Fibroblast of the conjunctiva (primary cell): ENCODE results near the gene NEGR1.

ENCODE experiments used
- DNase-seq: peaks from one replicate; pipeline ENCODE4 v3.0.0-alpha.2; 2010; ENCODE audit warnings: low read depth

Gene NEGR1

GRCh38 chr1:71462247-71462646 lies 820.1 kb downstream of the NEGR1 start:
- no peak for DNase-seq

- no peak for DNase-seq
Observed at GRCh38 chr1:71461416-71461815, 820.9 kb downstream of the NEGR1 start.

DNA sequence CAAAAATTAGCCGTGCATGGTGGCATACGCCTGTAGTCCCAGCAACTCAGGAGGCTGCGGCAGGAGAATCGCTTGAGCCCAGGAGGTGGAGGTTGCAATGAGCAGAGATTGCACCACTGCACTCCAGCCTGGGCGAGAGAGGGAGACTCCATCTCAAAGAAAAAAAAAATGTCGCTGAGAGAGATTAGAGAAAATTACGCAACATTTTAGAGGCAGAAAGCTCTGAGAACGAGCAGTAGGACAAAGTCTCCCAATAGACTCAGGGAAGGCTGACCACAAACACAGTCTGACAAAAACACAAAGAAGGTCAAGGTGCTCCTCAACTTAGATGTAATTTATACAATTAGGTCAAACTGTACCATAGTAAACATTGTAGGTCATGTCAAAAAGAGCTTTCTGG lies 833.9 kb downstream of the NEGR1 start:
- DNase-seq = no peak

- no peak for DNase-seq
Observed at GRCh38 chr1:71438626-71439025, 843.7 kb downstream of the NEGR1 start.

DNA sequence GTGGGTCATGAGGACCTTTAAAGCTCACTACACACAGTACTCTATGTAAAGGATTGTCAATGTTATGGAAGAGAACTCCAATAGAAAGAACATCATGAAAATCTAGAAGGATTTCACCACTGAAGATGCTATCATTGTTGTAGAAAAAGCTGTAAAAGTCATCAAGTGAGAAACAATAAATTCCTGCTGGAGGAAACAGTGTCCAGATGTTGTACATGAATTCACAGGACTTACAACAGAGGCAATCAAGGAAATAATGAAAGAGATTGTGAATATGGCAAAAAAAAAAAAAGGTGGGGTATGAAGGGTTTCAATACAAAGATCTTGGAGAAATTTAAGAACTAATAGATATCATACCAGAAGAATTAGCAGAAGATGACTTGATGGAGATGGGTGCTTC lies 846.4 kb downstream of the NEGR1 start:
- no peak for DNase-seq

- no peak for DNase-seq
Observed at GRCh38 chr1:71434240-71434639, 848.1 kb downstream of the NEGR1 start.

DNA sequence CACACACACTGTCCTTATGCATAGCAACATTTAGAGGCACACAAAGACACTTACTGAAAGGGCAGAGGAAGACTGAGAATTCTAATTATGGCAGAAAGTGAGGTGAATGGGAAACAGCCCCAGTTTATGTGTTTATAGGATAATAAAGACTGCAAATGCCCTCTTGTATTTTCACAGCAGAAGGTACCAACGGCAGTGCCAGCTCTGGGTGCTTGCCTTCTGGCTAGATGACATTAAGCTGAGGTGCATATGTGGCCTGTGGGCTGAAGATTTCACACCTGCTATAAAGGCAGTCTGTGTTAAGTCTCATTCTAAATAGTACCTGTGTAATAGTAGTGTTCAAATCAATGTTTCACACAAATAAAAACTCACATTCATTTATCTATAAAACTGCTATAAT lies 854.3 kb downstream of the NEGR1 start:
- DNase-seq = no peak

- DNase-seq = no peak
Observed at GRCh38 chr1:71427066-71427465, 855.3 kb downstream of the NEGR1 start.

DNA sequence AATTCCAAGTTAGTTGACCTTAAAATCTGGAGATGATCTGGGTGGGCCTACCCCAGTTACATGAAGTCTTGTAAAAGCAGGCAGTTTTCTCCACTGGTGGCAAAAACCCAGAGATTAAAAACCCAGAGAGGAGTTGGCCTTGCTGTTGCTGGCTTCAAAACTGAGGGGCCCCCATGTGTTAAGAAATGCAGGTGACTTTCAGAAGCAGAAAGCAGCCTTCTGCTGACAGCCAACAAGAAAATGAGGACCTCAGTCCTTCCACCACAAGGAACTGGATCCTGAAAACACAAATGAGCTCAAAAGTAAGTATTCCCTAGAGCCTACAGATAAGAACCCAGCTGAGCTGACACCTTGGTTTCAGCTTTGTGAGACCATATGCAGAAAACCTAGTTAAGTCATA lies 857.8 kb downstream of the NEGR1 start:
- DNase-seq = no peak

DNA sequence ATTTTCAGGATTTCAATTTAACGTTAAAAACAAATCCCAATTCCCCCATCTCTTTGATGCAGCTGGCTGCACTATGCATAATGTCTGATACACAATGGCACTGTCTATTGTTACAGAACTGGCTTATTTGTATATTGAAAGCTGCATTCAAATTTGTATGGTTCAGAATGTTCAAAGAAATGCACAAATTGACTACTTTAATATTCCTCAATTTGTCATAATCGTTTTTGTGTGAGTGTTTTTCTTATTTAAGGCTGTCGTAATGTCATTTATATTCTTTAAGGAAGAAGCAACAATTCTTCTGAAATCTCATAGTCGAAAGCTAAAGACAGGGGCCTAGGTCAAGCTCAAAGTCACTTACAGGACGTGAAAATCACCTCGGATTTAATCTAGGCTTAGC lies 860.1 kb downstream of the NEGR1 start:
- no peak for DNase-seq

- no peak for DNase-seq
Observed at GRCh38 chr1:71417421-71417820, 864.9 kb downstream of the NEGR1 start.

DNA sequence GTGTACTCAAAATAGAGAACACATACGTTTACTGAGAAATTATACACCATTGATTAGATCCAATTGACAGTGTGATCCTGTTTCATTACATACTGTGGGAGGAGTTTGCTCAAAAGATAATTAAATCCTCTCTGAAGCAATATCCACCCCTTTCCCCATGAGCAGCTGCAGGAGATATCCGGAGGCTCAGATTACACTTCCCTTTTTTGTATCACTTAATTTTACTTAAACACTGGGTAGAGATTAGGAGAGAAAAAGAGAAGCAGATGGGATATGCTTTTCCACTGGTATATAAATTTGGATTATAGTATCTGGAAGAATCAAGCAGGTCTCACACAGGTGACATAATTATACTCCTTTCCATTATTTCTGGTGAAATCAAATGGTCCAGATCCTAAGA lies 868.2 kb downstream of the NEGR1 start:
- DNase-seq = no peak

DNA sequence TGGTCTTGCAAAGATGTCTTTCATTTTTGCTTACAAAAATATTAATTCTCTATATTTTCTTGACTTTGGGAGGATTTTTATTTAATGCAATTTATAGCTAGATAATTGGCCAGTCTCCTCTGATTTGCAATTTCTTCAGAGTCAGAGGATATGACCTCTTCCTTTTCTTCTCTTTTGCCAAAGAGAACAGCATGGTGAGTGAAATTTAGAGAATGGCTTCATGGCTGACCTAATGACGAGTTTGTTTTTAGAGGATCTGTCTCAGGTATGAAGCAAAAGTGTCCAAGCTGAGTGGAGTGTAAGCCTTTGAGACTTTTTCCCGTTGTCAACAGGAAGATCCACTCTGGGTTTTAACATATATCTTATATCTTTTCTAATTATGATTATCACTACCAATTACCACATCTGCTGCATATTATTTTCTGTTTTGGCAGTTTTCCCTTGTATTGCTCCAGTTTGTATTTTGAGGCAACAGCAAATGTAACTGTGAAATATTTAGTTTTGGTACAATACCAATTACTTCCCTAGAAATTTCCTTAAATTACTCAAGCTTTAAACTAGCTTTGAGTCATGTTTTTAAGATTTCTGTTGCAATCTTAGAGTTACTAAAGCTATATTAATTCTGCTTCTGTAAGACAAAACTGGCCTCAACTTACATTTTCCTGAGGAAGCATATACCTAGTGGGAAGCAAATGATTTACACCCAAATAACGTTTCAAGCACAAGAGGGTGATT lies 868.7 kb downstream of the NEGR1 start:
- DNase-seq = no peak

GRCh38 chr1:71400050-71400449 lies 882.3 kb downstream of the NEGR1 start:
- no peak for DNase-seq

DNA sequence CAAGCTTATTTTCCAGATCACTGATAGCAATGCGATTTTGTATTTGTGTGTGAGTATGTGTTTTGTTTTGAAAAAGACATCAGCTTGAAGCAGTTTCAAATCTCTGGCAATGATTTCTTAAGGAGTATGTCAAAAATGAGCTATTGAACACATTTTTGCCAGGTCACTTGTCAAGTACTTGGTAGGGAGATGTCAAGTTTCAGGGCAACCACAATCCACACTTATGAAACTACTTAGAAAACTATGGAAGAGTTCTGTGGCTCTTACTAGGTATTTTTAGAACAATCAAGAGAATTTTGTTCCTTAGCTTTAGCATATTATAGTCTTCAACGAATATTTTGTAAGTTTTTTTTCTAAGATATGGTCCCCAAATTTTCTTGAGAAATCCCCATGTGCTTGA lies 882.7 kb downstream of the NEGR1 start:
- no peak for DNase-seq

GRCh38 chr1:71393301-71393700 lies 889.0 kb downstream of the NEGR1 start:
- DNase-seq = no peak

DNA sequence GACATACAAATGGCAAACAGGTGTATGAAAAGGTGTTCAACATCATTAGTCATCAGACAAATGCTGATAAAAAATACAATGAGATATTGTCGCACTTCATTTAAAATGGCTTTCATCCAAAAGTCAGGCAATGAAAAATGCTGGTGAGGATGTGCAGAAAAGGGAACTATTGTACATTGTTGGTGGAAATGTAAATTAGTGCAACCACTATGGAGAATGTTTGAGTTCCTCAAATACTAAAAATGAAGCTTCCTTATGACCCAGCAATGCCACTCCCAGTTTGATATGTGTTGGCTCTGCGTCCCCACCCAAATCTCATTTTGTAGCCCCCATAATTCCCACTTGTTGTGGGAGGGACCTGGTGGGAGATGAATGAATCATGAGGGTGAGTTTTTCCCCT lies 891.8 kb downstream of the NEGR1 start:
- no peak for DNase-seq

DNA sequence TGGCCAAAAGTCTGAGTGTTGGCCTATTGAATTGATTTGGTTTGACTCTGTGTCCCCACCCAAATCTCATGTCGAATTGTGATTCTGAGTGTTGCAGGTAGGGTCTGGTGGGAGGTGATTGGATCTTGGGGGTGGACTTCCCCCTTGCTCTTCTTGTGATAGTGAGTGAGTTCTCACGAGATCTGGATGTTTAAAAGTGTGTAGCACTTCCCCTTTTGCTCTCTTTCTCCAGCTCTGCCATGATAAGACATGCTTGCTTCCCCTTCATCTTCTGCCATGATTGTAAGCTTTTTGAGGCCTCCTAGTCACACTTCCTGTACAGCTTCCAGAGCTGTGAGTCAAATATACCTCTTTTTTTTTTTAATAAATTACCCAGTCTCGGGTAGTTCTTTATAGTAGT lies 904.5 kb downstream of the NEGR1 start:
- no peak for DNase-seq

- DNase-seq = no peak
Observed at GRCh38 chr1:71372496-71372895, 909.8 kb downstream of the NEGR1 start.

- no peak for DNase-seq
Observed at GRCh38 chr1:71371581-71371980, 910.8 kb downstream of the NEGR1 start.

- DNase-seq = no peak
Observed at GRCh38 chr1:71364236-71364635, 918.1 kb downstream of the NEGR1 start.

- DNase-seq = no peak
Observed at GRCh38 chr1:71362691-71363090, 919.6 kb downstream of the NEGR1 start.

DNA sequence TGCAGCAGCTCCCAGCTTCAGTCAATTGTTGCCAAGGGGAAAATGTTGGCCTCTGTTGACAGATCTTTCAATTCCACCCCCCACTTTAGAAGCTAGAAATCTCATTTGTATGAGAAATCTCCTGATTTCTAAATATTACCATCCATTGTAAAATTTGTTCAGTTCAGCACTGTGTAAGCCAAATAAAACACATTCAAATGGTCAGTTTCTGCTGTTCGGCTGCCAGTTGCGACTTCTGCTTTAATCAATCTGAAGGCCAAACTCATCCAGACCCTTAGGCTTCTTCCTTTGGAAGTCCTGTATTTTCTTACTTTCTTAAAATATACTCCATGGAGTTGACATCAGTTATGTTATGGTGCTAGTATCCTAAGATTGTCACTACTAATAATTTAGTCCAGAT lies 920.3 kb downstream of the NEGR1 start:
- DNase-seq = no peak

DNA sequence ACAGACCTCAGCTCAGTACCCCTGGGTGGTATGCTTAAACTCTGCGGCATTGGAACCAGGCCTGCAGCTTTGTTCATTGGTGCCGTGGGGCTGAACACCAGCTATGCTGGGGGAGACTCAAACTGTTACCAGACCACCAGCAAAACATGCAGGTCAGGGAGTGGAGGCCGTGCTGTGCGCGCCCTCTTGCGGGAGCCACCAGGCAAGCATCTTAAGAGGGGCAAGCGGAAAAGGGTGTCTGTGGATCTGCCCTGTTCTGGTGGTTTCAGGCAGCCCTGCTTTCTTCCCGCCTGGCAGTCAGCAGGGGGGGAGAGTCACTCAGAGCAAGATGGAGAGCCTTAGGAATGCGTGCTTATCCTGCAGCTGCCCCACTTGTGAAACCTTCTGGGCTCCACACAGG lies 924.6 kb downstream of the NEGR1 start:
- DNase-seq = no peak

GRCh38 chr1:71351438-71351837 lies 930.9 kb downstream of the NEGR1 start:
- DNase-seq = peak; percentile 51
